IMR-90 (cell line): ENCODE data around the gene SEC11C. TPM values are rescaled to one million over a fixed set of nuclear protein-coding genes. Genes with fewer than 3 reads are reported as not detected.

Experiments used
- ATAC-seq: fragments of 200-7000 bp; cut with Tn5 transposase; 2 replicates; pipeline ENCODE4 v1.9.1; 2020; ENCODE audit warnings: low read depth, mild to moderate bottlenecking, moderate library complexity
- BruUV-seq: library from RNA; stranded (reverse); fragments of 400-500 nt; replicated peaks from 2 replicates; lab custom pipeline; 2021; lab: Mats Ljungman, UMichigan
- CTCF ChIA-PET: fragments of 300-600 bp; formaldehyde crosslinking; extraction: SDS; loops from one replicate; lab custom pipeline; 2021; ENCODE audit warnings: antibody characterized with exemption; lab: Yijun Ruan, JAX
- POLR2A ChIA-PET: fragments of 300-600 bp; sonication (Branson Sonifier 250); formaldehyde crosslinking; loops from one replicate; lab custom pipeline; 2022; ENCODE audit warnings: antibody characterized with exemption; ENCODE audit not compliant: unreplicated experiment; lab: Charles Lee
- DNase-seq: peaks from one replicate; pipeline ENCODE4 v3.0.0; 2013
- H2AFZ ChIP-seq: replicated peaks from 2 replicates; pipeline ENCODE3; 2013; ENCODE audit warnings: low read length, mild to moderate bottlenecking; ENCODE audit not compliant: poor library complexity
- H2AK5ac ChIP-seq: 2 replicates; pipeline ENCODE4 v1.6.1; 2013; ENCODE audit warnings: low read depth, low read length, inconsistent platforms
- H2AK9ac ChIP-seq: replicated peaks from 2 replicates; pipeline ENCODE3; 2013; ENCODE audit warnings: mild to moderate bottlenecking, low read depth, low read length, moderate library complexity; ENCODE audit not compliant: poor library complexity
- H2BK120ac ChIP-seq: 2 replicates; pipeline ENCODE4 v1.6.1; 2013; ENCODE audit warnings: low read depth, low read length, inconsistent platforms
- H2BK15ac ChIP-seq: 3 replicates; pipeline ENCODE4 v1.6.1; 2013; ENCODE audit warnings: low read depth, low read length, inconsistent platforms
- H2BK20ac ChIP-seq: 2 replicates; pipeline ENCODE4 v1.6.1; 2013; ENCODE audit warnings: low read depth, mild to moderate bottlenecking, inconsistent platforms, low read length, moderate library complexity
- H2BK5ac ChIP-seq: 2 replicates; pipeline ENCODE4 v1.6.1; 2013; ENCODE audit warnings: mild to moderate bottlenecking, low read depth, low read length, inconsistent platforms; ENCODE audit not compliant: poor library complexity, severe bottlenecking
- H3K14ac ChIP-seq: replicated peaks from 2 replicates; pipeline ENCODE4 v1.6.1; 2013; ENCODE audit warnings: low read depth, low read length, inconsistent platforms
- H3K18ac ChIP-seq: 2 replicates; pipeline ENCODE4 v1.6.1; 2013; ENCODE audit warnings: low read depth, low read length, control low read depth
- H3K23ac ChIP-seq: 2 replicates; pipeline ENCODE4 v1.6.1; 2013; ENCODE audit warnings: low read depth, low read length, inconsistent platforms
- H3K27ac ChIP-seq: 2 replicates; pipeline ENCODE4 v1.5.1; 2013; ENCODE audit warnings: mild to moderate bottlenecking, control low read depth, low read length; ENCODE audit not compliant: insufficient read depth
- H3K27me3 ChIP-seq: 2 replicates; pipeline ENCODE4 v1.6.1; 2013; ENCODE audit warnings: low read length; ENCODE audit not compliant: control insufficient read depth, insufficient read depth
- H3K36me3 ChIP-seq: 2 replicates; pipeline ENCODE4 v1.6.1; 2013; ENCODE audit warnings: low read length, mixed read lengths; ENCODE audit not compliant: control insufficient read depth, insufficient read depth
- H3K4ac ChIP-seq: 2 replicates; pipeline ENCODE4 v1.6.1; 2013; ENCODE audit warnings: low read depth, low read length, inconsistent platforms
- H3K4me1 ChIP-seq: 2 replicates; pipeline ENCODE4 v1.6.1; 2013; ENCODE audit warnings: low read length, mixed read lengths; ENCODE audit not compliant: control insufficient read depth, insufficient read depth
- H3K4me2 ChIP-seq: 2 replicates; pipeline ENCODE4 v1.6.1; 2013; ENCODE audit warnings: low read depth, mild to moderate bottlenecking, control low read depth, low read length, moderate library complexity
- H3K4me3 ChIP-seq: 2 replicates; pipeline ENCODE4 v1.5.1; 2013; ENCODE audit warnings: low read depth, mild to moderate bottlenecking, control low read depth, low read length, moderate library complexity; ENCODE audit not compliant: insufficient read depth
- H3K56ac ChIP-seq: 2 replicates; pipeline ENCODE4 v1.6.1; 2013; ENCODE audit warnings: low read length, inconsistent platforms; ENCODE audit not compliant: insufficient read depth; ENCODE audit errors: extremely low read depth
- H3K79me1 ChIP-seq, 2 experiments: 2 replicates each; pipeline ENCODE4 v1.6.1; 2013; ENCODE audit warnings: low read length in 2 of 2, inconsistent platforms in 1 of 2, low read depth in 1 of 2
- H3K9ac ChIP-seq: 2 replicates; pipeline ENCODE4 v1.6.1; 2013; ENCODE audit warnings: low read depth, low read length, control low read depth
- H3K9me1 ChIP-seq: 2 replicates; pipeline ENCODE4 v1.6.1; 2013; ENCODE audit warnings: low read length, inconsistent platforms; ENCODE audit not compliant: insufficient read depth
- H3K9me3 ChIP-seq: 2 replicates; pipeline ENCODE4 v1.6.1; 2013; ENCODE audit warnings: low read length; ENCODE audit not compliant: control insufficient read depth, insufficient read depth
- H4K20me1 ChIP-seq: 2 replicates; pipeline ENCODE4 v1.6.1; 2013; ENCODE audit warnings: low read length, inconsistent platforms; ENCODE audit not compliant: insufficient read depth
- H4K5ac ChIP-seq: 2 replicates; pipeline ENCODE4 v1.6.1; 2013; ENCODE audit warnings: mild to moderate bottlenecking, low read depth, low read length, control low read depth
- H4K8ac ChIP-seq, 2 experiments: 2 replicates each; pipeline ENCODE4 v1.6.1; 2013; ENCODE audit warnings: low read depth in 2 of 2, low read length in 2 of 2, control low read depth in 1 of 2, inconsistent platforms in 1 of 2
- H4K91ac ChIP-seq: 2 replicates; pipeline ENCODE4 v1.6.1; 2013; ENCODE audit warnings: low read depth, low read length, inconsistent platforms; ENCODE audit not compliant: insufficient read depth
- BHLHE40 ChIP-seq: fragments of 150-350 bp; IDR thresholded peaks from 2 replicates; pipeline ENCODE4 v1.6.1; 2016; ENCODE audit warnings: mild to moderate bottlenecking, low read depth, low read length
- CEBPB ChIP-seq: IDR thresholded peaks from 2 replicates; pipeline ENCODE4 v1.6.1; 2012; ENCODE audit warnings: low read depth, low read length, improper control_type of control experiment
- ELK1 ChIP-seq: fragments of 150-350 bp; IDR thresholded peaks from 2 replicates; pipeline ENCODE4 v1.6.1; 2016; ENCODE audit warnings: low read depth, mild to moderate bottlenecking, low read length, moderate library complexity, borderline replicate concordance
- FOS ChIP-seq: fragments of 150-350 bp; IDR thresholded peaks from 2 replicates; pipeline ENCODE4 v1.6.1; 2016; ENCODE audit warnings: low read depth, low read length
- MAFK ChIP-seq: IDR thresholded peaks from 2 replicates; pipeline ENCODE4 v1.6.1; 2012; ENCODE audit warnings: low read depth, low read length, improper control_type of control experiment
- MXI1 ChIP-seq: IDR thresholded peaks from 2 replicates; pipeline ENCODE4 v1.6.1; 2012; ENCODE audit warnings: low read depth, mild to moderate bottlenecking, low read length, moderate library complexity, borderline replicate concordance
- POLR2A ChIP-seq: IDR thresholded peaks from 2 replicates; pipeline ENCODE4 v1.6.1; 2012; ENCODE audit warnings: mild to moderate bottlenecking, low read depth, low read length
- RAD21 ChIP-seq: IDR thresholded peaks from 2 replicates; pipeline ENCODE4 v1.6.1; 2012; ENCODE audit warnings: low read length, improper control_type of control experiment
- RCOR1 ChIP-seq: IDR thresholded peaks from 2 replicates; pipeline ENCODE4 v1.6.1; 2012; ENCODE audit warnings: mild to moderate bottlenecking, low read length, improper control_type of control experiment; ENCODE audit not compliant: insufficient replicate concordance
- RFX5 ChIP-seq: IDR thresholded peaks from 2 replicates; pipeline ENCODE4 v1.8.0; 2012; ENCODE audit warnings: low read depth, mild to moderate bottlenecking, low read length, moderate library complexity
- SMC3 ChIP-seq: fragments of 150-350 bp; IDR thresholded peaks from 2 replicates; pipeline ENCODE4 v1.6.1; 2016; ENCODE audit warnings: low read depth, mild to moderate bottlenecking, antibody characterized with exemption, low read length, moderate library complexity
- WGBS, 2 experiments: methylation state at CpG; one replicate each; pipeline versions ENCODE4 v1.1.5 to v1.1.7; 2013; ENCODE audit warnings: missing lambda C conversion rate in 2 of 2; ENCODE audit not compliant: insufficient read length in 1 of 2; ENCODE audit errors: extremely low coverage in 2 of 2; 5-methylcytosine and 5-hydroxymethylcytosine counted together
- dilution Hi-C: fragments of 300-500 bp; cut with HindIII; formaldehyde crosslinking; loops from one replicate; pipeline ENCODE4 v1.14.3; 2018; ENCODE audit warnings: low sequenced_read_pairs; ENCODE audit not compliant: unreplicated experiment
- in situ Hi-C: fragments of 300-500 bp; cut with MboI; formaldehyde crosslinking; loops from 3 replicates; pipeline ENCODE4 v1.14.3; 2019; ENCODE audit warnings: low sequenced_read_pairs, inconsistent platforms, mixed read lengths
- intact Hi-C: fragments of 100-400 bp; cut with micrococcal nuclease; formaldehyde crosslinking; loops from 2 replicates; pipeline ENCODE4 v1.10.0; 2022
- polyA plus RNA-seq, 3 experiments: library from polyadenylated mRNA; depleted of rRNA; stranded (reverse); fragments of >200 nt; gene quantifications; 2 replicates each; pipeline ENCODE4 v1.2.3, GENCODE V29; 2012; ENCODE audit warnings: low replicate concordance in 1 of 3
- total RNA-seq: library from RNA; depleted of rRNA; stranded (reverse); fragments of >200 nt; gene quantifications from 2 replicates; pipeline ENCODE4 v1.2.3, GENCODE V29; 2012

SEC11C gene
- total and polyA plus RNA-seq, 2 of the 4 experiments (the other 2 are of a cell fraction) = 10.6 to 11.9 TPM

GRCh38 chr18:59129951-59130703 is 9.6 kb upstream of the SEC11C start:
- H3K9me3 ChIP-seq = no peaks in the 10 kb centered on the region
- no peaks in the 10 kb centered on the region for H3K4me1 ChIP-seq
- no peak overlapping the region for H2AK9ac ChIP-seq
- no peak overlapping the region for H4K8ac ChIP-seq
- no peak overlapping the region for H3K9ac ChIP-seq
- intact Hi-C loops = no loop called here
- H3K27ac ChIP-seq = no peak overlapping the region
- no peak overlapping the region for H3K23ac ChIP-seq
- H3K36me3 ChIP-seq = no peaks in the 10 kb centered on the region
- no peak overlapping the region for H4K5ac ChIP-seq
- peaks cover 58% of the 10 kb centered on the region for H3K27me3 ChIP-seq
- H2AFZ ChIP-seq = no peak overlapping the region
- no peaks in the 10 kb centered on the region for H3K79me1 ChIP-seq
- no CpG with 5 or more reads among the region's 4 CpGs for WGBS, 2 experiments
- H2BK20ac ChIP-seq = no peak overlapping the region
- H3K14ac ChIP-seq = no peak overlapping the region
- no peak overlapping the region for H2BK120ac ChIP-seq
- DNase-seq (no peak), ATAC-seq (no peak)
- no peak for TF ChIP-seq MAFK
- no peak for TF ChIP-seq SMC3
- TF ChIP-seq BHLHE40 = no peak
- no peak for TF ChIP-seq RAD21
- TF ChIP-seq RFX5 = no peak
- TF ChIP-seq POLR2A = no peak
- no peak for TF ChIP-seq RCOR1
- no peak for TF ChIP-seq FOS
- no peak for TF ChIP-seq CEBPB
- TF ChIP-seq ELK1 = no peak
- TF ChIP-seq MXI1 = no peak
- H3K4ac ChIP-seq = no peak overlapping the region
- no peak overlapping the region for H4K91ac ChIP-seq
- H3K4me3 ChIP-seq = no peak overlapping the region
- CTCF ChIA-PET = interaction anchor here (0.6 kb wide), 1 partner anchor 185 kb away, joined by 4 read pairs; no protein-coding TSS in a partner anchor
- POLR2A ChIA-PET = no interaction called here
- no peaks in the 10 kb centered on the region for H3K9me1 ChIP-seq
- no peak overlapping the region for H2AK5ac ChIP-seq
- in situ Hi-C loops = no loop called here
- H3K56ac ChIP-seq = no peak overlapping the region
- dilution Hi-C loops = no loop called here
- no peak overlapping the region for H2BK5ac ChIP-seq
- H3K18ac ChIP-seq = no peak overlapping the region
- no peaks in the 10 kb centered on the region for H4K20me1 ChIP-seq
- H3K4me2 ChIP-seq = no peak overlapping the region
- BruUV-seq = no TSS peak
- H2BK15ac ChIP-seq = no peak overlapping the region
